Naive B cell (primary cell): ENCODE data around the gene SCAPER. TPM values are rescaled to one million over a fixed set of nuclear protein-coding genes. Genes with fewer than 3 reads are reported as not detected.

Experiments
- ATAC-seq, 2 donors: fragments of 150-1000 bp; cut with Tn5 transposase; 2 replicates each; pipeline ENCODE4 v1.10.0; 2021; ENCODE audit warnings: low read depth in 2 of 2, mild to moderate bottlenecking in 2 of 2, moderate library complexity in 2 of 2
- DNase-seq: peaks from one replicate; pipeline ENCODE4 v3.0.0; 2022
- H3K27ac Mint-ChIP-seq, 6 donors: one replicate each; pipeline ENCODE4 v1.8.0; 2020 to 2022; ENCODE audit warnings: mild to moderate bottlenecking in 6 of 6, mixed read lengths in 6 of 6, moderate library complexity in 5 of 6, inconsistent platforms in 2 of 6
- H3K27me3 Mint-ChIP-seq, 3 donors: one replicate each; pipeline ENCODE4 v1.8.0; 2021 to 2022; ENCODE audit warnings: mixed read lengths in 3 of 3, mild to moderate bottlenecking in 1 of 3
- H3K36me3 Mint-ChIP-seq, 2 donors: one replicate each; pipeline ENCODE4 v1.8.0; 2020 to 2022; ENCODE audit warnings: mixed read lengths in 2 of 2, inconsistent platforms in 1 of 2, mild to moderate bottlenecking in 1 of 2
- H3K4me1 Mint-ChIP-seq, 3 donors: one replicate each; pipeline ENCODE4 v1.8.0; 2020 to 2022; ENCODE audit warnings: mixed read lengths in 3 of 3, inconsistent platforms in 1 of 3, mild to moderate bottlenecking in 1 of 3, moderate library complexity in 1 of 3
- H3K4me3 Mint-ChIP-seq, 8 donors: one replicate each; pipeline ENCODE4 v1.8.0; 2020 to 2022; ENCODE audit warnings: mild to moderate bottlenecking in 8 of 8, mixed read lengths in 8 of 8, moderate library complexity in 8 of 8, inconsistent platforms in 2 of 8
- H3K9me3 Mint-ChIP-seq, 7 donors: one replicate each; pipeline ENCODE4 v1.8.0; 2020 to 2022; ENCODE audit warnings: mixed read lengths in 7 of 7, mild to moderate bottlenecking in 5 of 7, inconsistent platforms in 2 of 7, moderate library complexity in 1 of 7
- polyA plus RNA-seq, 6 donors: library from polyadenylated mRNA; unstranded; fragments of 300-500 nt; fragmentation: Illumina TruSeq; gene quantifications; one replicate each; pipeline ENCODE4 v1.2.3, GENCODE V29; 2021; ENCODE audit warnings: low read depth in 6 of 6

Gene SCAPER
- polyA plus RNA-seq, 6 donors from 2014 or later: 11.2 to 38.5 (median 19.0) TPM

GRCh38 chr15:76664895-76665294 lies 240.2 kb downstream of the SCAPER start:
- H3K9me3 Mint-ChIP-seq: peaks cover 0 to 10% (median 2%) of the 10 kb centered on the region in 7 donors
- ATAC-seq (no peak), DNase-seq (no peak)
- H3K36me3 Mint-ChIP-seq: peaks cover 21 to 45% of the 10 kb centered on the region in 2 donors
- no peaks in the 10 kb centered on the region for H3K27me3 Mint-ChIP-seq
- H3K4me3 Mint-ChIP-seq: no peak overlapping the region
- H3K4me1 Mint-ChIP-seq: peaks cover 9 to 11% (median 10%) of the 10 kb centered on the region in 3 donors
- no peak overlapping the region for H3K27ac Mint-ChIP-seq

- no peak overlapping the region for H3K4me3 Mint-ChIP-seq
- peaks cover 26 to 50% of the 10 kb centered on the region in 2 donors for H3K36me3 Mint-ChIP-seq
- no peak overlapping the region for H3K27ac Mint-ChIP-seq
- DNase-seq (no peak), ATAC-seq (no peak)
- H3K27me3 Mint-ChIP-seq: no peaks in the 10 kb centered on the region
- peaks cover 9 to 11% (median 10%) of the 10 kb centered on the region in 3 donors for H3K4me1 Mint-ChIP-seq
- peaks cover 0 to 13% (median 2%) of the 10 kb centered on the region in 7 donors for H3K9me3 Mint-ChIP-seq
Observed at GRCh38 chr15:76664411-76664810, 240.7 kb downstream of the SCAPER start.

- no peaks in the 10 kb centered on the region for H3K27me3 Mint-ChIP-seq
- ATAC-seq (peak in 1 of 2 donors; percentile 61), DNase-seq (no peak)
- H3K4me3 Mint-ChIP-seq: no peak overlapping the region
- H3K9me3 Mint-ChIP-seq: peaks cover 0 to 13% (median 2%) of the 10 kb centered on the region in 7 donors
- H3K36me3 Mint-ChIP-seq: peaks cover 26 to 51% of the 10 kb centered on the region in 2 donors
- H3K4me1 Mint-ChIP-seq: peaks cover 9 to 11% (median 10%) of the 10 kb centered on the region in 3 donors
- H3K27ac Mint-ChIP-seq: peak overlapping the region in 2 of 6 donors; percentile 24 to 27
Observed at GRCh38 chr15:76663529-76663928, 241.6 kb downstream of the SCAPER start.

- ATAC-seq: no peak
Observed at GRCh38 chr15:76648732-76649444, 256.3 kb downstream of the SCAPER start.

GRCh38 chr15:76647612-76648011 lies 257.5 kb downstream of the SCAPER start:
- no peak for ATAC-seq
- no peaks in the 10 kb centered on the region for H3K4me1 Mint-ChIP-seq
- H3K4me3 Mint-ChIP-seq: no peak overlapping the region
- no peak overlapping the region for H3K27ac Mint-ChIP-seq
- peaks cover 37 to 52% of the 10 kb centered on the region in 2 donors for H3K36me3 Mint-ChIP-seq
- H3K27me3 Mint-ChIP-seq: no peaks in the 10 kb centered on the region
- peaks cover 3 to 20% (median 14%) of the 10 kb centered on the region in 7 donors for H3K9me3 Mint-ChIP-seq
- no peak for DNase-seq

More at GRCh38 chr15:76648732-76649444, 256.3 kb downstream of the SCAPER start:
- H3K27me3 Mint-ChIP-seq: no peaks in the 10 kb centered on the region
- no peak for DNase-seq
- peaks cover 3 to 20% (median 14%) of the 10 kb centered on the region in 7 donors for H3K9me3 Mint-ChIP-seq
- H3K4me3 Mint-ChIP-seq: no peak overlapping the region
- no peak overlapping the region for H3K27ac Mint-ChIP-seq
- no peaks in the 10 kb centered on the region for H3K4me1 Mint-ChIP-seq
- peaks cover 37 to 54% of the 10 kb centered on the region in 2 donors for H3K36me3 Mint-ChIP-seq

- no peaks in the 10 kb centered on the region for H3K27me3 Mint-ChIP-seq
- DNase-seq: no peak
- H3K9me3 Mint-ChIP-seq: peaks cover 3 to 20% (median 14%) of the 10 kb centered on the region in 7 donors
- no peak overlapping the region for H3K4me3 Mint-ChIP-seq
- H3K4me1 Mint-ChIP-seq: no peaks in the 10 kb centered on the region
- peaks cover 37 to 47% of the 10 kb centered on the region in 2 donors for H3K36me3 Mint-ChIP-seq
- H3K27ac Mint-ChIP-seq: peak overlapping the region in 2 of 6 donors; percentile 0 to 30
- ATAC-seq: no peak
Observed at GRCh38 chr15:76644646-76645045, 260.5 kb downstream of the SCAPER start.

GRCh38 chr15:76642671-76643070 lies 262.5 kb downstream of the SCAPER start:
- DNase-seq (no peak), ATAC-seq (no peak)
- Mint-ChIP-seq H3K36me3 (peaks cover 20 to 40% of the 10 kb centered on the region in 2 donors), H3K4me1 (no peaks in the 10 kb centered on the region), H3K27ac (no peak overlapping the region), H3K27me3 (no peaks in the 10 kb centered on the region), H3K9me3 (peaks cover 0 to 6% (median 3%) of the 10 kb centered on the region in 7 donors), H3K4me3 (no peak overlapping the region)

- ATAC-seq (no peak), DNase-seq (no peak)
- H3K27me3 Mint-ChIP-seq: no peaks in the 10 kb centered on the region
- no peak overlapping the region for H3K4me3 Mint-ChIP-seq
- peaks cover 14 to 29% of the 10 kb centered on the region in 2 donors for H3K36me3 Mint-ChIP-seq
- no peak overlapping the region for H3K27ac Mint-ChIP-seq
- H3K4me1 Mint-ChIP-seq: no peaks in the 10 kb centered on the region
- H3K9me3 Mint-ChIP-seq: peaks cover 3 to 18% (median 12%) of the 10 kb centered on the region in 7 donors
Observed at GRCh38 chr15:76637166-76637565, 268.0 kb downstream of the SCAPER start.

GRCh38 chr15:76636059-76636458 lies 269.1 kb downstream of the SCAPER start:
- no peak overlapping the region for H3K27ac Mint-ChIP-seq
- H3K4me3 Mint-ChIP-seq: no peak overlapping the region
- peaks cover 14 to 23% of the 10 kb centered on the region in 2 donors for H3K36me3 Mint-ChIP-seq
- DNase-seq (no peak), ATAC-seq (no peak)
- H3K9me3 Mint-ChIP-seq: peaks cover 3 to 18% (median 12%) of the 10 kb centered on the region in 7 donors
- H3K27me3 Mint-ChIP-seq: no peaks in the 10 kb centered on the region
- no peaks in the 10 kb centered on the region for H3K4me1 Mint-ChIP-seq

GRCh38 chr15:76626611-76627010 lies 278.5 kb downstream of the SCAPER start:
- peak overlapping the region in 1 of 6 donors; percentile 3 for H3K27ac Mint-ChIP-seq

GRCh38 chr15:76625267-76625666 lies 279.9 kb downstream of the SCAPER start:
- H3K27ac Mint-ChIP-seq: no peak overlapping the region
- DNase-seq: no peak
- no peak overlapping the region for H3K4me3 Mint-ChIP-seq
- H3K9me3 Mint-ChIP-seq: peaks cover 0 to 10% (median 3%) of the 10 kb centered on the region in 7 donors
- H3K27me3 Mint-ChIP-seq: no peaks in the 10 kb centered on the region
- H3K36me3 Mint-ChIP-seq: peaks cover 0 to 5% of the 10 kb centered on the region in 2 donors
- ATAC-seq: no peak
- no peaks in the 10 kb centered on the region for H3K4me1 Mint-ChIP-seq

More at GRCh38 chr15:76626611-76627010, 278.5 kb downstream of the SCAPER start:
- Mint-ChIP-seq H3K4me1 (no peaks in the 10 kb centered on the region), H3K27me3 (no peaks in the 10 kb centered on the region), H3K36me3 (peaks cover 0 to 5% of the 10 kb centered on the region in 2 donors), H3K4me3 (no peak overlapping the region), H3K9me3 (peaks cover 0 to 10% (median 3%) of the 10 kb centered on the region in 7 donors)
- ATAC-seq (no peak), DNase-seq (no peak)

GRCh38 chr15:76614725-76615124 lies 290.4 kb downstream of the SCAPER start:
- Mint-ChIP-seq H3K4me1 (peaks cover 0 to 5% (median 0%) of the 10 kb centered on the region in 3 donors), H3K27me3 (no peaks in the 10 kb centered on the region), H3K36me3 (peaks cover 45 to 55% of the 10 kb centered on the region in 2 donors), H3K4me3 (no peak overlapping the region), H3K27ac (peak overlapping the region in 1 of 6 donors; percentile 37), H3K9me3 (peaks cover 0 to 42% (median 14%) of the 10 kb centered on the region in 7 donors)
- ATAC-seq (no peak), DNase-seq (no peak)

GRCh38 chr15:76588811-76589747 lies 316.1 kb downstream of the SCAPER start:
- DNase-seq: no peak
- no peaks in the 10 kb centered on the region for H3K4me1 Mint-ChIP-seq
- H3K36me3 Mint-ChIP-seq: peaks cover 0 to 22% of the 10 kb centered on the region in 2 donors
- no peak for ATAC-seq
- H3K9me3 Mint-ChIP-seq: no peaks in the 10 kb centered on the region
- no peak overlapping the region for H3K4me3 Mint-ChIP-seq
- H3K27me3 Mint-ChIP-seq: no peaks in the 10 kb centered on the region
- H3K27ac Mint-ChIP-seq: peak overlapping the region in 2 of 6 donors; percentile 47 to 75
